HG03457 (cell line): ENCODE data around the gene CENPX.

Source experiments
- ATAC-seq: cut with Tn5 transposase; IDR thresholded peaks from one replicate; pipeline ENCODE4 v1.9.1; 2021; ENCODE audit warnings: moderate number of reproducible peaks; ENCODE audit not compliant: unreplicated experiment

Gene CENPX

GRCh38 chr17:82055023-82055964, 32.6 kb upstream of the CENPX start:
- ATAC-seq: no peak

GRCh38 chr17:82054351-82055022, 31.8 kb upstream of the CENPX start:
- no peak for ATAC-seq

GRCh38 chr17:82053556-82054263, 31.0 kb upstream of the CENPX start:
- ATAC-seq: no peak

GRCh38 chr17:82053130-82053529, 30.5 kb upstream of the CENPX start:
- no peak for ATAC-seq

GRCh38 chr17:82052638-82053059, 30.0 kb upstream of the CENPX start:
- no peak for ATAC-seq

GRCh38 chr17:82051776-82052637, 29.3 kb upstream of the CENPX start, which contains the start of the genes GPS1 and RFNG:
Gene GPS1, plus strand, starts transcription at chr17:82051898. Its CDS starts 34 bp downstream, at chr17:82051932.
Gene RFNG, minus strand, starts transcription at chr17:82051811. Its CDS starts 45 bp downstream, at chr17:82051766.
- no peak for ATAC-seq

- ATAC-seq: no peak
Observed at GRCh38 chr17:82050761-82051641, 28.3 kb upstream of the CENPX start.

GRCh38 chr17:82050152-82050760, 27.6 kb upstream of the CENPX start:
- no peak for ATAC-seq

GRCh38 chr17:82049521-82049971, 26.9 kb upstream of the CENPX start:
- no peak for ATAC-seq

GRCh38 chr17:82049106-82049505, 26.4 kb upstream of the CENPX start:
- ATAC-seq: no peak

GRCh38 chr17:82048571-82048971, 25.9 kb upstream of the CENPX start:
- no peak for ATAC-seq

GRCh38 chr17:82047914-82048570, 25.4 kb upstream of the CENPX start:
- no peak for ATAC-seq

- no peak for ATAC-seq
Observed at GRCh38 chr17:82047379-82047778, 24.7 kb upstream of the CENPX start.

- no peak for ATAC-seq
Observed at GRCh38 chr17:82046903-82047302, 24.2 kb upstream of the CENPX start.

- no peak for ATAC-seq
Observed at GRCh38 chr17:82045936-82046484, 23.3 kb upstream of the CENPX start.

- ATAC-seq: no peak
Observed at GRCh38 chr17:82043507-82043906, 20.8 kb upstream of the CENPX start.

GRCh38 chr17:82042649-82043048, 20.0 kb upstream of the CENPX start:
- ATAC-seq: no peak
